ENCODE measurements around the gene STAM2.
"Not testable (repeated sequence)": the region's sequence is repeated elsewhere in the genome, so short reads cannot be mapped to it uniquely, and the experiment has no call there.

Gene STAM2

DNA sequence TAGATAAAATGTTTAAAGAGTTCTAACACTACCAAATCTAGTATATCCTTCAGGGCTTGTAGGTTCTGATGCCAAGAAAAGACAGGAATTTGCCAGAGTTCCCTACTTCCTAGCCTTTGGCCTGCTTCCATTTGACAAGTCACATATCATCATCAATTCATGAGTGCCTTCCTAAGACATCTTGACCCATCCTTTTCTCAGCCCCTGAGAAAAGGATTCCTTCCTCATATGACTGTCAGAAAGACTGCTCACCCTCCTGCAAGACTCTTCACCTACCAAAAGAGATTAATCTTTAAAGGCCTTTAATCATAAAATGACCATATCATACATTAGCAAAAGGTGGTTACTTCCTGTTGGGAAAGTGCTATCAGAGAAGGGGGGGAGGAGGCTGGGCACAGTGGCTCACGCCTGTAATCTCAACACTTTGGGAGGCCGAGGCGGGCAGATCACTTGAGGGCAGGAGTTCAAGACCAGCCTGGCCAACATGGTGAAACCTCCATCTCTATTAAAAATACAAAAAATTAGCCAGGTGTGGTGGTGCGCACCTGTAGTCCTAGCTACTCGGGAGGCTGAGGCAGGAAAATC, 3.3 kb downstream of the STAM2 start:
- not testable (repeated sequence) for DNase-seq (ENCODE audit: low read depth)

DNA sequence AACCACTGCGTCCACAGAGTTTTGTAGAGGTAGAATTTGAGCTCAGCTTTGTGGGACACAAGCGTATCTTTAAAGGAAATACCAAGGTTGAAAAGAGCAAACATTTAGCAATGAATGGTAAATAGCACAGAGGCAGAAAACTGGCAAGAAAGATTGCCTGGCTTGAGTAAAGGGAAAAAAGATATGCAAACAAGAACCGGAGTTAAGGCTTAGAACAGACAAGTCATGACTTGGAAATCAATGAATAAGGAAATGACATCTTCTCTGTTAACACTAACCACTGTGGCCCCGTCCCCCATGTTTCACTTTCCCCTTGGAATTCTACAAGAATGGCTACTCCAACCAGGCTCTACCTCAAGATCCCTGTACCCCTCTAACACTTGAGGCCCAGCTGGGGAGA, 3.8 kb downstream of the STAM2 start:
- no peak for DNase-seq (ENCODE audit: low read depth)

DNA sequence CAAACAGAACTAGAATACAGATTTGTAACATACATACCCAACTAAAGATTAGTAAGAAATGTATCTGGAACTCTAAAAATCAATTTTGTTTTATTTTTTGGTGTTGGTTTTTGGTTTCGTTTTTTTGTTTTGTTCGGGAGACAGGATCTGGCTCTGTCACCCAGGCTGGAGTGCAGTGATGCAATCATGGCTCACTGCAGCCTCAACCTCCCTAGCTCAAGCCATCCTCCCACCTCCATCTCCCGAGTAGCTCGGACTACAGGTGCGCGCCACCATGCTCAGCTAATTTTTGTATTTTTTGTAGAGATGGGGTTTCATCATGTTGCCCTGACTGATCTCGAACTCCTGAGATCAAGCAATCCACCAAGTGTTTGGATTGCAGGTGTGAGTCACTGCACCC, 6.4 kb downstream of the STAM2 start:
- peak; percentile 12 for DNase-seq (ENCODE audit: low read depth)

DNA sequence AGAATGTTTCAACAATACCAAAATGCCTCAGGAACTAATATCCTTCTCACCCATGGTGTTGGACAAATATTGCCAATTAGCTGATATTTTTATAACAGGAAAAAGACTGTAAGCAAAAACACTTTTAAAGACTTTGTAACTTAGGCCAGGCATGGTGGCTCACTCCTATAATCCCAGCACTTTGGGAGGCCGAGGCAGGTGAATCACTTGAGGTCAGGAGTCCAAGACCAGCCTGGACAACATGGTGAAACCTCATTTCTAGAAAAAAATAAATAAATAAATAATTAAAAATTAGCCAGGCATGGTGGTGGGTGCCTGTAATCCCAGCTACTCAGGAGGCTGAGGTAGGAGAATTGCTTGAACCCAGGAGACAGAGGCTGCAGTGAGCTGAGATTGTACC, 8.1 kb downstream of the STAM2 start:
- not testable (repeated sequence) for DNase-seq (ENCODE audit: low read depth)

DNA sequence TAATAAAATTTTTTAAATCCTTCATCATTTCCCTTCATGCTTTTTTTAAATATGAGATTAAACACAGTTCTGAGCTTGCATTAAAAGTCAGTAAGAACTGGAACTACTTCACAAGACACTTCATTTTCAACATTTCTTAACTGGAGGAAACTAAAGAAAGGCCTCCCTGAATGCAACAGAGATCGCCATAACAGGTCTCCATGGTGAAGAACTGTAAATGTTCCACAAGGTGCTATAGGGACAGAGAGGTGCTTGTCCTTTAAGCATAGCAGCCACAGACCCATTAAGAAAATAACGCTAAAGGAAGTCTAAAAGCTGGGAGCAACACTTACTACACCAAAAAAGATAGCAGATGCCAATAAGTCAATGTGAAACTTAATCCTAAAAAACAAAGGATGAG, 8.5 kb downstream of the STAM2 start:
- no peak for DNase-seq (ENCODE audit: low read depth)

DNA sequence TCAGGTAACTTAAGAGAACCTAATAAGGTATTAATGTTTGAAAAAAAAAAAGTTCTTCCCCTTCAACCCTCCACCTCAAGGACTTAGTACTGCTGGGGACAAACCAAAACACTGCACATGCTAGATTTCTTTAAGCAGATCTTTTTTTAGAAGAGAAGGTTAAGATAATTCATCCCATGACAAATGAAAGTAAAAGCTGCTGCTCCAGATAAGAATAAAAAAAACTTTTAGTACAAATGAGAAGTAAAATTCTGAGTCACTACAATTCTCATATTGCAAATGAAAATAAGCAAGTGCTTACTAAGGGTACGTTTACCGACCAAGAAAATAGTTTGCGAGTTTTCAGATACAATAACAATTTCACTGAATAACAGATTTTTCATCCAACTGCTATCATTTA, 8.9 kb downstream of the STAM2 start:
- DNase-seq (ENCODE audit: low read depth) = peak; percentile 28

DNA sequence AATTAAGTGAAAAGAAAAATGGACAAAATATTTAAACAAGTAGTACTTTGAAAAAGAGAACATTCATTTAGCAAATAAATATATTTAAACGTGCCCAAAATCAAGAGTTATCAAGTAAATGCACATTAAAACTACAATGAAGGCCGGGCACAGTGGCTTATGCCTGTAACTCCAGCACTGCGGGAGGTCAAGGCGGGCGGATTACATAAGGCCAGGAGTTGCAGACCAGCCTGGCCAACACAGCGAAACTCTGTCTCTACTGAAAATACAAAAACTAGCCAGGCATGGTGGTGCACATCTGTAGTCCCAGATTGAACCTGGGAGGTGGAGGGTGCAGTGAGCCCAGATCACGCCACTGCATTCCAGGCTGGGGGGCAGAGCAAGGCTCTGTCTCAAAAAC, 9.8 kb downstream of the STAM2 start:
- no peak for DNase-seq (ENCODE audit: low read depth)

DNA sequence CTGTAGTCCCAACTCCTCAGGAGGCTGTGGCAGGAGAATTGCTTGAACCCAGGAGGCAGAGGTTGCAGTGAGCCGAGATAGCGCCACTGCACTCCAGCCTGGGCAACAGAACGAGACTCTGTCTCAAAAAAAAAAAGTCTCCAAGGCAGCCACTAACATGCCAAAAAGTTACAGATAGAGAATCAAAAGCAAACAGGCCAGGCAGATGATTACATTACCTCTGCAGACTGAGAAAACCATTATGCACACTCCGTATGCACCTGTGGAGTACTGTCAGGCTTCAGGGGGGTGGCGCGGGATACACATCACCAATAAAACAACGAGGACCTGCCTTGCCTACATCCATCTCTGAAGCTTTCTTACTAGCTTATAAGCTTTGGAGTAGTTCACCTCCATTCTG, 10.3 kb downstream of the STAM2 start:
- no peak for DNase-seq (ENCODE audit: low read depth)

DNA sequence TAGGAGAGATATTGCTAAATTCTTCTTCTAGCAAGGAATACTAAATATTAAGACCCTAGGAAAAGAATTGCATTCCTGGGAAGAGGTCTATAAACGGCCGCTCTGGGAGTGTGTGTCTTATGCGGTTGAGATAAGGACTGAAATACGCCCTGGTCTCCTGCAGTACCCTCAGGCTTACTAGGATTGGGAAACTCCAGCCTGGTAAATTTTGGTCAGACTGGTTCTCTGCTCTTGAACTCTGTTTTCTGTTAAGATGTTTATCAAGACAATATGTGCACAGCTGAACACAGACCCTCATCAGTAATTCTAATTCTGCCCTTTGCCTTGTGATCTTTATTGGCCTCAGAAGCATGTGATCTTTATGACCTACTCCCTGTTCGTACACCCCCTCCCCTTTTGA, 11.9 kb downstream of the STAM2 start:
- DNase-seq (ENCODE audit: low read depth) = not testable (repeated sequence)

DNA sequence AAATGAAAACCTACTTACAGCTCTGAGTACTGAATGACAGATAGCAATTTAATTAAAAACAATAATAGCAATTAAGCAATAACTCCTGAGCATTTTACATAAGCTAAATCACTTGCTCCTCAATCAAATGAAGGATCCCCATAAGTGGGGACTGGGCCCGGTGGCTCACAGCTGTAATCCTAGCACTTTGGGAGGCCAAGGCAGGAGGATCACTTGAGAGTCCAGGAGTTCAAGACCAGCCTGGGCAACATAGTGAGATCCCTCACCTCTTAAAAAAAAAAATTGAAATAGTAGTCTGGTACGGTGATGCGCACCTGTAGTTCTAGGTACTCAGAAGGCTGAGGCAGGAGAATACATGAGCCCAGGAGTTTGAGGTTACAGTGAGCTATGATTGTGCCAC, 13.4 kb downstream of the STAM2 start:
- no peak for DNase-seq (ENCODE audit: low read depth)

DNA sequence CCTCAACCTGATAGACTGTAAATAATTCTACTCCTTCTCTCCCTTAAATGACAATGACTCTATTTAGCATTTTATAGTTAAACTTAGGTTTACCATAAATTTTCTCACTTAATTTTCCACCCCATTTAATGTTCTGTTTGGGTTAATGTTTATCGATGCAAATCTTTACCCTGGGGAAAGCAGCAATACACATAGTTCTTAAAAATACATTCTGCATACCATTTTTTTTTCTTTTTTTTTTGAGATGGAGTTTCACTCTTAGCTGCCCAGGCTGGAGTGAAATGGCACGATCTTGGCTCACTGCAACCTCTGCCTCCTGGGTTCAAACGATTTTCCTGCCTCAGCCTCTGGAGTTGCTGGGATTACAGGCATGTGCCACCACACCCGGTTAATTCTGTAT, 14.0 kb downstream of the STAM2 start:
- DNase-seq (ENCODE audit: low read depth) = no peak

DNA sequence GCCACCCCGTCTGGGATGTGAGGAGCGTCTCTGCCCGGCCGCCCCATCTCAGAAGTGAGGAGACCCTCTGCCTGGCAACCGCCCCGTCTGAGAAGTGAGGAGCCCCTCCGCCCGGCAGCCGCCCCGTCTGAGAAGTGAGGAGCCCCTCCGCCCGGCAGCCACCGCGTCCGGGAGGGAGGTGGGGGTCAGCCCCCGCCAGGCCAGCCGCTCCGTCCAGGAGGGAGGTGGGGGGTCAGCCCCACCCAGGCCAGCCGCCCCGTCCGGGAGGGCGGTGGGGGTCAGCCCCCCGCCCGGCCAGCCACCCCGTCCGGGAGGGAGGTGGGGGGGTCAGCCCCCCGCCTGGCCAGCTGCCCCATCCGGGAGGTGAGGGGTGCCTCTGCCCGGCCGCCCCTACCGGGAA, 15.2 kb downstream of the STAM2 start:
- not testable (repeated sequence) for DNase-seq (ENCODE audit: low read depth)

DNA sequence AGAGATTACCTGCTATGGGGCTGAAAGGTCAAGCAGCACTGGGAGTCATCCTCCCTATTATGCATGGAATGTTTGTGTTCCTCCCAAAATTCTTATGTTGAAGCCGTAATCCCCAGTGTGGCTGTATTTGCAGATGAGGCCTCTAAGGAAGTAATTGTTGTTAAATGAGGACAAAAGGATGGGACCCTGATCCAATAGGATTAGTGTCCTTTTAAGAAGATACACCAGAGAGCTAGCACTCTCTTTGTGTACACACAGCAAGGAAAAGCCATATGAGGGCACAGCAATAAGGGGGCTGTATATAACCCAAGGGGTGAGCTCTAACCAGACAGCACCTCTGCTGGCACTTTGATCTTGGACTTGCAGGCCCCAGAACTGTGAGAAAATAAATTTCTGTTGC, 18.3 kb downstream of the STAM2 start:
- DNase-seq (ENCODE audit: low read depth) = no peak

DNA sequence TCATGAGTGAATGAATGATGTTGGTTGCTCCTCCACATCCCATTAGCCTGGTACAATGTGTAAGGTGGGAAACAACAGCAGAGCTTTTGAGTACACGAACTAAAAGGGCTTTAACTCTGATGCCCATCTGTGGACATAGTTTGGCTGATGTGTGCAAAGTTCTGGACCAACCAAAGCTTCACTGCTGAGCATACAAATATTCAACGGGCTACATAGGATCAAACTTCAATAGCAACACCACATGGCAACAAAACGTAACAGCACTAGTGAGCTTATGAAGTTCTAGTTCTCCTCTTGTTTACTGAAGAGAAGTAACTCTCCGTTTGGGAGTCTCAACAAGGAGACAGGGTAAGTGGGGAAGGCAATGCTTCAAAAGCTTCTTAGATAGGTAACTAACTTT, 20.4 kb downstream of the STAM2 start:
- no peak for DNase-seq (ENCODE audit: low read depth)

DNA sequence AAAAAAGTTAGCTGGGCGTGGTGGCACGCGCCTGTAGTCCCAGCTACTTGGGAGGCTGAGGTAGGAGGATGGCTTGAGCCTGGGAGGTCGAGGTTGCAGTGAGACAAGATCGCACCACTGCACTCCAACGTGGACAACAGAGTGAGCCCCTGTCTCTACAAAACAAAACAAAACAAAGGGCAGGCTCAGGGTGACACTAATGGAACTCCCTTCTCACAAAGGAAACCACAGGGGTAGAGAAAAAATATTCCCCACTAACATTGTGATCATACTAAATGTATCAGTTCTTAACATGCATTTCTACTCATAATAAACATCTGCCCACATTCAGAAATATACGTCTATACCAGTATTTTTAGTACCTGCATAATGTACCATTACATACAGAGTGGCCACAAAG, 21.1 kb downstream of the STAM2 start:
- no peak for DNase-seq (ENCODE audit: low read depth)

DNA sequence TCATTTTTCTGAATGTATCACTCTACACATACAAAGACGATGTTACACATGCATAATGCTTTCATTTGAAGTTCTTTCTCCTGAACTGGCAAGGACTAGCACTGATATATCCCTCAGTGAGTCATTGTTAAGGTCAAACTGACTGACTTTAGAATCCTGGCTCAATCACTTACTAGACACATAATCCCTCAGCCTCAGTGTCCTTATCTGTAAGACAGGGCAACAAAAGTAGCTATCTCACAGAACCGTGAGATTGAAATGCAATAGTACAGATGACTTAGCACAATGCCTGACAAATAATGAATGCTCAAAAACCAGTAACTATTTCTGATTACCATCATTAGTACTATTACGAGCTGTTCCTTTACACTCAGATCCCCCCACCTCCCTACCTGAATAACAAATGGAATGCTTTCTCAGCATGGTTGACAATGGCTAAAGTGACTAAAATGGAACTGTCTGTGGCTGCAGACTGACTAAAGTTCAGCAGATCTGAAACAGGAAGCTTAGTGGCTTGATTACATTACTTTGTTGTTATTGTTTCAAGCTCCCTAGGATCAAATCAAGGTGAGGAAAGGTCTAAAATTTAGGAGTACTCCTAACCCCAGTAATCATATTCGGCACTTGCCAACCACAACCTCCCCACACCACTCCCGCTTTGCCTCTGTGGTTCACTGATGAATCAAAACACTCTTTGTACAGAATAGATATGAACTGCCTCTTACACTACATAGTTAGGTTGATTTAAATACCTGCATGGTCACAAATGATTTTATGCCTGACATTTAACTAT, 40.9 kb downstream of the STAM2 start:
- DNase-seq (ENCODE audit: low read depth) = peak; percentile 13

DNA sequence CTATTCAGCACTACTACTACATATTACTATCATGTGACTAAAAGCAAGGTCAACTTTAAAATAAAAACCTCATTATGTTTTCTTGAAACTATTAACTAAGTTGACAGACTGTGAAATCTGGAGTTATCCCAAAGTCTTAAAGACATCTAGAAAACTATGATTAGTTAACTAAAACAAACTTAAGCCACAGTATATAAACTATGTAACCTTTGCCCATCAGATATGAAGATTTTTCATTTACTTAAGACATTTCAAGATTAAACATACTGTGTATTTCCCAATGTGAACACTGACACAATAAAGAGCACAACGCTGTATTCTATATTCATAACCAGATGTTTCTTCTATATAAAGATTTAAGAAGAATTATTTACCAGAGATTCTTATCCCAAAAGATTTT, 43.3 kb downstream of the STAM2 start:
- no peak for DNase-seq (ENCODE audit: low read depth)

DNA sequence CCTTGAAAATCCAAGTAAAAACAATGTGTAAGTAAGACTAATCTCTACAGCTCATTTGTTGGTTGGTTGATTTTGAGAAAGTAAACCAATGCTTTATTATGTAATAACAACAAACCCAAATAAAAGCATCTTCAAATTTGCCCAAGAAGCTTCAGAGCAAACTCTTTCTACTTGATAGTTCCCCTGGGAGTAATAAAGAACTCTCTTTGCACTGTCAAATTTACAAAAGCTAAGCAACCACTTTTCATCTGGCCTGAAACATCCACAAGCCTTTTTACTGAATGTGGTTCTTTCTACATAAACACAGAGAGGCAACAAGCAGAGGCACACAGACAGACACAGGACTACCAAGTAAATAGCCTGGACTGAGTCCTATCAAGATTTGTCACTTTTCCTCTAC, 47.9 kb downstream of the STAM2 start:
- DNase-seq (ENCODE audit: low read depth) = no peak

DNA sequence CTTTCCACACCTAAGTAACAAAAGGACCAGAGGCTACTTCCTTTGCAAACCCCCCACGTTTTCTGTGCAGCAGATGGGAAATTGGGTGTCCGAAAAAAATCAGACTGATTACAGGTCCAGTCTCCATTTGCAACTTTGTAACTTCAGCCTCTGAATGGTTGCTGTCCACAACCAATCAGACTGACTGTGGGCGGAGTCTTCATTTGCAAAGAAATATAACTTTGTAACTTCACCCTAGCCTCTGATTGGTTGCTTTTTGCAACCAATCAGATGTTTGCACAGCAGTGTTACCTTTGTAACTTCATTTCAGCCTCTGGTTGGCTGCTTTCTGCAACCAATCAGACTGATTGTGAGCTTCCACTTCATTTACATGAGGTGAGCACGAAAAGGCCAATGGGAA, 48.9 kb downstream of the STAM2 start:
- DNase-seq (ENCODE audit: low read depth) = peak; percentile 8

DNA sequence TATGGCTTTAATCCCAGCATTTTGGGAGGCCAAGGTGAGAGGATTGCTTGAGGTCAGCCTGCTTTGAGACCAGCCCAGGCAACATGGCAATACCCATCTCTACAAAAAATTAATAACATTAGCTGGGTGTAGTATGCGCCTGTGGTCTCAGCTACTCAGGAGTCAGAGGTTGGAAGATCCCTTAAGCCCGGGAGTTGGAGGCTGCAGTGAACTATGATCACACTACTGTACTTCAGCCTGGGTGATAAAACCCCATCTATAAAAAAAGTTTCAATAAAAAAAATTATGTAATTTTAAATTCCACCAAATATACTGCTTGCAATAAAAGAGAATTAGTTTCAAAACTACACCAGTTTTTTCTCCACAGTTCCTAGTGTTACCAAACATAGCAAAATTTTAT, 53.4 kb downstream of the STAM2 start:
- DNase-seq (ENCODE audit: low read depth) = no peak

DNA sequence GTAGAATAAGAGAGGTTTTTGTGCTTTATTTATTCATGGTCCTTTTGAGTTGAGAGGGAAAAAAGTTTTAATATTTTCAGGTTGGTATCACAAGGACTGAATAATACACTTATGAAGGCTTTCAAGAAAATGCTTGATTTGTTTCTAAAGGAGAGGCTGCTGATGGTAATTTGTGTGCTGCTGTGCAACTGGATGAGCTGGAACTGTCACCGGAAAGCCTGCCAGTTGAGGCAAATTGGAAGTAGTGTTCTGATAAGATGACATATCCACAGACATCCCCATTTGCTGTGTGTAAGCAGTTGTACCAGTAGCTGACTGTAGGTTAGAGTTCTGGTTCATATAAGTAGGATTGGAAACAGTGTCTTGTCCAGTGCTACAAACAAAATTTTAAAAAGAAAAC, 55.1 kb downstream of the STAM2 start:
- DNase-seq (ENCODE audit: low read depth) = no peak

DNA sequence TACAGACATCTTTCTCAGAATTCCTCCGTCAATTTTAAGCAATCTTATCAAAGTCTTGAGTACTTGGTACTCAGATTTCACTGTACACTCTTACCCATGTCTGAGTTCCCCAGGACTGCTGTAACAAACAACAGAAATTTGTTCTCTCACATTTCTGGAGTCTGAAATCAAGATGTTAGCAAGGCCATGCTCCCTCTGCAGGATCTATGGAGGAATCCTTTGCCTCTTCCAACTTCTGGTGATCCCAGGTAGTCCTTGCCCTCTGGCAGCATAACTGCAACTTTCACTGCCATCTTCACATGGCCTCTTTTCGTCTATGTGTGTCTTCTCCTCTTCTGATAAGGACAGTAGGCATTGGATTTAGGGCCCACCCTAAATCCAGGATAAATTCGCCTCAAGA, 59.6 kb downstream of the STAM2 start:
- DNase-seq (ENCODE audit: low read depth) = peak; percentile 18

DNA sequence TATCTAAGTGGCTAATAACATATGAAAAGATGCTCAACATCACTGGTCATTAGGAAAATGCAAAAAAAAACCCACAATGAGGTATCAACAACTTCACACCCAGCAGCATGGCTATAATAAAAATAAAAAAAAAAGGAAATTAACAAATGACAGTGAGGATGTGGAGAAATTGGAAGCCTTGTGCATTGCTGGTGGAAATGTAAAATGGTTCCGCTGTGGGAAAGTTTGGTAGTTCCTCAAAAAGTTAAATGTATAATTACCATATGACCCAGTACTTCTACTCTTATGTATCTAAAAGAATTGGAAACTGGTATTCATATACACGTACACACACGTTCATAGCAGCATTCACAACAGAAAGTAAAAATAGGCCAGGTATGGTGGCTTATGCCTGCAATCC, 61.2 kb downstream of the STAM2 start:
- no peak for DNase-seq (ENCODE audit: low read depth)

DNA sequence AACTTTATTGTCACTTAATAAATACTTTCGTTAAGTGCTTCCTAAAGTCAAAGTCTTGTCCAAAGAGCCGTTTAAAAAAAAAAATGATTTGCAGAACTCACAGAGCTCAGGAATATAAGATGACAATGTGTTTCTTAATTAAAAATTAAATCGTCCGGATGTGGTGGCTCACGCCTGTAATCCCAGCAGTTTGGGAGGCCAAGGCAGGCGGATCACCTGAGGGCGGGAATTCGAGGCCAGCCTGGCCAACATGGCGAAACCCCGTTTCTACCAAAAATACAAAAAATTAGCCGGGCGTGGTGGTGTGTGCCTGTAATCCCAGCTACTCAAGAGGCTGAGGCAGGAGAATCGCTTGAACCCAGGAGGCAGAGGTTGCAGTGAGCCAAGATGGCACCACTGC, 68.4 kb downstream of the STAM2 start:
- not testable (repeated sequence) for DNase-seq (ENCODE audit: low read depth)
